ENCODE measurements around the gene SESTD1. TPM values are rescaled to one million over a fixed set of nuclear protein-coding genes. Genes with fewer than 3 reads are reported as not detected.

The SESTD1 gene
- total RNA-seq, 2 donors from 2014 or later = 35.3 to 62.2 TPM

- Histone ChIP-seq H3K4me3 (no peak overlapping the region), H3K27me3 (replicated peaks; ENCODE audit: insufficient read depth) (no peaks in the 10 kb centered on the region), H3K4me1 (ENCODE audit: control insufficient read depth in 1 of 2, low read depth in 2 of 2) (peaks cover 21 to 41% of the 10 kb centered on the region in 2 donors), H3K36me3 (peaks cover 15% of the 10 kb centered on the region), H3K27ac (peak overlapping the region in 1 of 2 donors; percentile 36), H3K9me3 (no peaks in the 10 kb centered on the region)
- DNase-seq (ENCODE audit: low spot score) (no peak), ATAC-seq (ENCODE audit: insufficient number of reproducible peaks, low FRiP score, low read depth) (no peak)
- TF ChIP-seq CTCF (IDR thresholded peaks at IDR 0.05) = no peak
Measured at GRCh38 chr2:179107737-179108136, 156.9 kb downstream of the SESTD1 start.

GRCh38 chr2:179106676-179107428, 157.8 kb downstream of the SESTD1 start:
- peaks cover 21 to 41% of the 10 kb centered on the region in 2 donors for H3K4me1 ChIP-seq (ENCODE audit: control insufficient read depth in 1 of 2, low read depth in 2 of 2)
- ATAC-seq (ENCODE audit: insufficient number of reproducible peaks, low FRiP score, low read depth) (peak; percentile 97), DNase-seq (ENCODE audit: low spot score) (peak; percentile 46)
- TF ChIP-seq CTCF (IDR thresholded peaks at IDR 0.05) = no peak
- no peaks in the 10 kb centered on the region for H3K27me3 ChIP-seq (replicated peaks; ENCODE audit: insufficient read depth)
- no peaks in the 10 kb centered on the region for H3K9me3 ChIP-seq
- H3K27ac ChIP-seq = peak overlapping the region; percentile 36 to 46
- H3K4me3 ChIP-seq = no peak overlapping the region
- H3K36me3 ChIP-seq = peaks cover 13% of the 10 kb centered on the region

GRCh38 chr2:179106342-179106675, 158.3 kb downstream of the SESTD1 start:
- Histone ChIP-seq H3K4me1 (ENCODE audit: control insufficient read depth in 1 of 2, low read depth in 2 of 2) (peaks cover 21 to 41% of the 10 kb centered on the region in 2 donors), H3K36me3 (peaks cover 13% of the 10 kb centered on the region), H3K27ac (peak overlapping the region; percentile 33 to 34), H3K9me3 (no peaks in the 10 kb centered on the region), H3K27me3 (replicated peaks; ENCODE audit: insufficient read depth) (no peaks in the 10 kb centered on the region), H3K4me3 (no peak overlapping the region)
- DNase-seq (ENCODE audit: low spot score) (no peak), ATAC-seq (ENCODE audit: insufficient number of reproducible peaks, low FRiP score, low read depth) (no peak)
- no peak for TF ChIP-seq CTCF (IDR thresholded peaks at IDR 0.05)

- H3K27ac ChIP-seq = peak overlapping the region; percentile 10 to 48
- H3K4me1 ChIP-seq (ENCODE audit: control insufficient read depth in 1 of 2, low read depth in 2 of 2) = peaks cover 21 to 41% of the 10 kb centered on the region in 2 donors
- DNase-seq (ENCODE audit: low spot score) (no peak), ATAC-seq (ENCODE audit: insufficient number of reproducible peaks, low FRiP score, low read depth) (no peak)
- TF ChIP-seq CTCF (IDR thresholded peaks at IDR 0.05) = no peak
- H3K9me3 ChIP-seq = no peaks in the 10 kb centered on the region
- H3K36me3 ChIP-seq = peaks cover 7% of the 10 kb centered on the region
- no peaks in the 10 kb centered on the region for H3K27me3 ChIP-seq (replicated peaks; ENCODE audit: insufficient read depth)
- H3K4me3 ChIP-seq = no peak overlapping the region
Measured at GRCh38 chr2:179104736-179105135, 159.9 kb downstream of the SESTD1 start.

GRCh38 chr2:179098080-179098689, 166.4 kb downstream of the SESTD1 start:
- no peak for TF ChIP-seq CTCF (IDR thresholded peaks at IDR 0.05)
- Histone ChIP-seq H3K4me3 (no peak overlapping the region), H3K36me3 (no peaks in the 10 kb centered on the region), H3K27me3 (replicated peaks; ENCODE audit: insufficient read depth) (no peaks in the 10 kb centered on the region), H3K9me3 (no peaks in the 10 kb centered on the region), H3K4me1 (ENCODE audit: control insufficient read depth in 1 of 2, low read depth in 2 of 2) (no peaks in the 10 kb centered on the region), H3K27ac (no peak overlapping the region)
- no peak for DNase-seq (ENCODE audit: low spot score)
- no peak for ATAC-seq (ENCODE audit: insufficient number of reproducible peaks, low FRiP score, low read depth)
